BE2C (cell line): ENCODE data around the gene PLA2R1.

Experiments
- DNase-seq: peaks from one replicate; pipeline ENCODE4 v3.0.0-alpha.2; 2020
- H3K27me3 ChIP-seq: fragments of 250-450 bp; sonication (Bioruptor Pico); 2 replicates; pipeline ENCODE4 v1.5.1; 2020; ENCODE audit warnings: mild to moderate bottlenecking
- H3K36me3 ChIP-seq: fragments of 250-450 bp; sonication (Bioruptor Pico); 2 replicates; pipeline ENCODE4 v1.5.1; 2020; ENCODE audit warnings: mild to moderate bottlenecking
- H3K4me1 ChIP-seq: fragments of 250-450 bp; sonication (Bioruptor Pico); 2 replicates; pipeline ENCODE4 v1.5.1; 2020
- H3K4me3 ChIP-seq: 2 replicates; pipeline ENCODE4 v1.5.1; 2011; ENCODE audit warnings: low read depth, low read length
- H3K9me3 ChIP-seq: fragments of 250-450 bp; sonication (Bioruptor Pico); 2 replicates; pipeline ENCODE4 v1.5.1; 2020
- CTCF ChIP-seq: IDR thresholded peaks from 2 replicates; pipeline ENCODE4 v1.5.1; 2012; ENCODE audit warnings: mild to moderate bottlenecking, low read depth, low read length

PLA2R1 gene

GRCh38 chr2:160034396-160034795 is 28.0 kb downstream of the PLA2R1 start:
- no peak for DNase-seq
- Histone ChIP-seq H3K9me3 (no peaks in the 10 kb centered on the region), H3K27me3 (no peaks in the 10 kb centered on the region), H3K36me3 (no peaks in the 10 kb centered on the region), H3K4me3 (no peak overlapping the region), H3K4me1 (no peaks in the 10 kb centered on the region)
- no peak for TF ChIP-seq CTCF

- Histone ChIP-seq H3K4me1 (no peaks in the 10 kb centered on the region), H3K36me3 (no peaks in the 10 kb centered on the region), H3K9me3 (no peaks in the 10 kb centered on the region), H3K4me3 (no peak overlapping the region), H3K27me3 (no peaks in the 10 kb centered on the region; the same call in 1 of the 2 replicates)
- no peak for TF ChIP-seq CTCF
- no peak for DNase-seq
Observed at GRCh38 chr2:160033732-160034392, 28.6 kb downstream of the PLA2R1 start.

DNA sequence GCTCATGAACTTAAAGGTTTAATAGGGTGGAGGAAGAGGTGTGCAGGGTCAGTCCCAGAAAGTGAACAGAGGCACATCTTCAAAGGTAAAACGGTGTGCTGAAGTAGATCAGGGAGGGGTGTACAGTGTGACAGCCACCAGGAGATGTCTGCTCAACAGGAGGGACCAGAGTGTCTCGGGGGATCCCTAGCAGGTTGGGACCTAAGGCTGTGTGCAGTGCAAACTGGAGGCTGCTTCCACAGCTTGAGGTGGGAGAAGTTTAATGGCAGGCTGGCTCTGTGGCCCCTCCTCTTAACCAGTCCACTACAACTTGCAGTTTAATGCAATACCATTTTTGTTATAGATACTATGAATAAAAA is 33.2 kb downstream of the PLA2R1 start:
- H3K9me3 ChIP-seq = no peaks in the 10 kb centered on the region
- no peak for DNase-seq
- peaks cover 3% of the 10 kb centered on the region; the same call in 1 of the 2 replicates for H3K27me3 ChIP-seq
- no peaks in the 10 kb centered on the region for H3K36me3 ChIP-seq
- H3K4me1 ChIP-seq = no peaks in the 10 kb centered on the region
- no peak overlapping the region for H3K4me3 ChIP-seq
- no peak for TF ChIP-seq CTCF

- Histone ChIP-seq H3K36me3 (no peaks in the 10 kb centered on the region), H3K9me3 (no peaks in the 10 kb centered on the region), H3K4me3 (no peak overlapping the region), H3K27me3 (peaks cover 3% of the 10 kb centered on the region; the same call in 1 of the 2 replicates), H3K4me1 (no peaks in the 10 kb centered on the region)
- no peak for DNase-seq
- no peak for TF ChIP-seq CTCF
Observed at GRCh38 chr2:160028431-160029269, 33.8 kb downstream of the PLA2R1 start.

GRCh38 chr2:160022162-160022561 is 40.3 kb downstream of the PLA2R1 start:
- peak; percentile 39; the same call in 1 of the 2 replicates for TF ChIP-seq CTCF
- H3K4me3 ChIP-seq = no peak overlapping the region
- no peaks in the 10 kb centered on the region for H3K27me3 ChIP-seq
- DNase-seq = no peak
- no peaks in the 10 kb centered on the region for H3K9me3 ChIP-seq
- no peaks in the 10 kb centered on the region for H3K4me1 ChIP-seq
- H3K36me3 ChIP-seq = no peaks in the 10 kb centered on the region

DNA sequence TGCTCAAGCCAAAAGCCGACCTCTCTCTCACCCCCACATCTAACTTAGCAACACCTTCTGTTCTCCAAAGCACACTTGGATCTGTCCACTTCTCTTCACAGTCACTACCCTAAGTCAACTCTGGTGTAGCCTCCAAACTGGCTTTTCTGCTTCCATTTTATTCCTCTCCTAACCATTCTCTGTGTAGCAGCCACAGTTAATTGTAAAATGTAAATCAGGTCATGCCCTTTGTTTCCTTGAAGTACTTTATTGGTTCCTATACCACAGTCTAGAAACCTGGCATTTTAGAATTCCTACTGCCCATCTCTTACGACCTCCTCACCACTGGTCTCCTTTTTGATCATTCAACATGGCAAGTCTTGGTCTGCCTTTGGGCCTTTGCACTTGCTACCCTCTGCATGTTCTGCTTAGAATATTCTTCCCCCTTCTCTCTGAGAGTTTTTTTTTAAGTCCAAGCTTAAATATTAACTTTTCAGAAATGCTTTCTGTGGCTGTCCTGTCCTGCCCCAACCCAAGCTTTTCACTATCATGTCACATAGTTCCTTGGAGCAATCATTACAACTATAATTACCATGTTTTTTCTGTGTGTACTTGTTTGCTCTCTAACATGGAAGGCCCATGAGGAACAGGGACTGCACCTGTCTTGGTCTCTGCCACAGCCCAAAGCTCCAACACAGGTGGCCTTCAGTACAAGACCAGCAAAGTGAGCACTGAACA is 42.9 kb downstream of the PLA2R1 start:
- H3K36me3 ChIP-seq = no peaks in the 10 kb centered on the region
- H3K4me3 ChIP-seq = no peak overlapping the region
- H3K27me3 ChIP-seq = no peaks in the 10 kb centered on the region
- H3K4me1 ChIP-seq = no peaks in the 10 kb centered on the region
- H3K9me3 ChIP-seq = no peaks in the 10 kb centered on the region
- no peak for TF ChIP-seq CTCF
- no peak for DNase-seq
